Measurements from ENCODE around the gene MYOZ2. TPM values are rescaled to one million over a fixed set of nuclear protein-coding genes. Genes with fewer than 3 reads are reported as not detected.
A peak's percentile ranks its signal among the peaks of the same experiment; 100 is the strongest.

MYOZ2 gene
- total and polyA plus RNA-seq, 2 donors (not counting 3 experiments of a cell fraction or from before 2014, with no cell fraction given), result 0.11 to 0.13 TPM

GRCh38 chr4:119131164-119131563, 4.5 kb upstream of the MYOZ2 start:
- no peak for DNase-seq (ENCODE audit: low read depth, low spot score)
- Histone ChIP-seq H3K27me3 (ENCODE audit: control insufficient read depth in 2 of 2, insufficient read depth in 2 of 2, low read length in 2 of 2) (no peaks in the 10 kb centered on the region), H3K4me2 (ENCODE audit: insufficient read depth, low read length) (no peak overlapping the region), H3K4me1 (ENCODE audit: control insufficient read depth, extremely low read depth, insufficient read depth, low read length) (peaks cover 18% of the 10 kb centered on the region), H3K4me3 (replicated peaks in 1 of 3; ENCODE audit: insufficient read depth in 1 of 3, low read depth in 1 of 3, low read length in 3 of 3) (no peak overlapping the region), H4K20me1 (replicated peaks; ENCODE audit: control insufficient read depth, extremely low read depth, insufficient read depth, low read length) (no peaks in the 10 kb centered on the region), H2AFZ (ENCODE audit: low read depth, low read length) (peak overlapping the region; percentile 98), H3K27ac (ENCODE audit: insufficient read depth, low read depth, low read length) (no peak overlapping the region), H3K79me2 (ENCODE audit: control insufficient read depth, insufficient read depth, low read length) (no peaks in the 10 kb centered on the region), H3K9ac (replicated peaks; ENCODE audit: extremely low read depth, insufficient read depth, low read length) (no peak overlapping the region), H3K9me1 (replicated peaks; ENCODE audit: control insufficient read depth, extremely low read depth, insufficient read depth, low read length) (no peaks in the 10 kb centered on the region), H3K36me3 (ENCODE audit: control insufficient read depth in 2 of 2, extremely low read depth in 1 of 2, insufficient read depth in 2 of 2, low read length in 2 of 2) (no peaks in the 10 kb centered on the region), H3K9me3 (replicated peaks; ENCODE audit: control insufficient read depth, insufficient read depth, low read length) (no peaks in the 10 kb centered on the region)
- CTCF ChIA-PET, result interaction anchor here (1.0 to 1.4 kb wide), 2 partner anchors 9 to 82 kb away, joined by 4 read pairs; partner anchors contain the start of gene USP53
- BruUV-seq (replicated peaks), result no TSS peak
- dilution Hi-C loops (cut with MboI; ENCODE audit: extremely low pct_ligation_motif_present, low sequenced_read_pairs), result no loop called here
- no peak for FAIRE-seq
- POLR2A ChIA-PET, result no interaction called here
- TF ChIP-seq, protein P1, sequence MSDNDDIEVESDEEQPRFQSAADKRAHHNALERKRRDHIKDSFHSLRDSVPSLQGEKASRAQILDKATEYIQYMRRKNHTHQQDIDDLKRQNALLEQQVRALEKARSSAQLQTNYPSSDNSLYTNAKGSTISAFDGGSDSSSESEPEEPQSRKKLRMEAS (IDR thresholded peaks at IDR 0.05; ENCODE audit: insufficient read depth, insufficient read length), result no peak
- TF ChIP-seq EZH2 (IDR thresholded peaks at IDR 0.05; ENCODE audit: borderline replicate concordance, low read depth, low read length, severe bottlenecking) (no peak), GATA2 (IDR thresholded peaks at IDR 0.05; ENCODE audit: insufficient read depth, insufficient read length, low read depth, low read length) (no peak), MYC (IDR thresholded peaks at IDR 0.05; ENCODE audit: low read depth, low read length) (no peak), JUN (IDR thresholded peaks at IDR 0.05; ENCODE audit: borderline replicate concordance, insufficient read depth, insufficient read length, low read depth) (no peak), CTCF (IDR thresholded peaks at IDR 0.05; ENCODE audit: extremely low read depth in 1 of 2, insufficient read depth in 1 of 2, low read depth in 1 of 2, low read length in 2 of 2) (no peak), FOS (IDR thresholded peaks at IDR 0.05; ENCODE audit: borderline replicate concordance, insufficient read depth, low read length) (no peak), POLR2AphosphoS5 (IDR thresholded peaks at IDR 0.05; ENCODE audit: insufficient read depth, low read depth, low read length) (no peak), POLR2A (IDR thresholded peaks at IDR 0.05; ENCODE audit: low read depth, low read length) (no peak)
- intact Hi-C loops (cut with micrococcal nuclease), result no loop called here

Data from endothelial cell of umbilical vein (primary cell).